HG02970 (cell line): Measurements from ENCODE around the gene RBM14.
"Not testable (repeated sequence)": the region's sequence is repeated elsewhere in the genome, so short reads cannot be mapped to it uniquely, and the experiment has no call there.

Source experiments
- ATAC-seq: cut with Tn5 transposase; IDR thresholded peaks from one replicate; pipeline ENCODE4 v1.9.1; 2021; ENCODE audit warnings: mild to moderate bottlenecking, moderate library complexity, moderate number of reproducible peaks; ENCODE audit not compliant: unreplicated experiment, low FRiP score

RBM14 gene

DNA sequence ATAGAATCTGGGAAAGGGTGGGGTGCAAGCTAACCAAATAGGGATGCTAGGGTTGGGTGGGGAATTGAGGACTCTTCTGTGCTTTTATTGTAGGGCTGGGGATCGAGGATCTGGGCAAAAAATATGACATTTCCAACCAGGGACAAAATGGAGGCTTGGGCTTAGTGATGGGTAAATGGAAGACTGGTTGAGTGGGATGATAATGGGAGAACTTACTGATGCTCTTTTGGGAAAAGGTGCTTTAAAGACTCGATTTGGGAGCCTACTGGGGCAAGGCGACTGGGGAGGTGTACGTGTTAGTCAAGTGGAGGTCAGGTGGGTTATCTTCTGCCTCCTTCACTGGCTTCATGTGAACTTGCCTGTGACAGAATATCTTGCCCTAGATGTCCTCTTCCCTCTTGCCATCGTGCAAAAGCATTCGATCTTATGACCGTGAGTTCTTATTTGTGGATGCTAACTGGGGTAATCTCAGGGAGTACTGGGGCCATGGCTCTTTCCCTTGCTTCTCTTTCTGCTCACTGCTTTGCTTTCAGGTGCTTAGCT is 11.7 kb downstream of the RBM14 start:
- no peak for ATAC-seq

DNA sequence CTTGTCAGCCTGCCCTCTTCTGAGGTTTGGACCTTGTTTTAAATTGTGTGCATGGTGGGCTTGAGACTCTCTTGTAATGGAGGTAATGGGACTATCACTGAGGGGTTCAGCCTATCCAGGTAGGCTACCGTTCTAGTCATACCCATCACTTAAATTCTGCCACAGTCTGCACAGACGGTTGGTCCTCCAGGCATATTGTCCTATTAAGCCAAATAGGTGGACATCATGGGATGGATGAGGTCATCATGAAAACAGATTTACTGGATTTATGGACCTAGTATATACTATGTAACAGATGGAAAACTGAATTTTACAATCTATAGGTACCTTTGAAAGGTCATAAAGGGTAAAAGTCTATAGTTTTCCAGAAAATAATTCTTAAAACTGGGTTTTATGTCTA is 12.9 kb downstream of the RBM14 start:
- no peak for ATAC-seq

DNA sequence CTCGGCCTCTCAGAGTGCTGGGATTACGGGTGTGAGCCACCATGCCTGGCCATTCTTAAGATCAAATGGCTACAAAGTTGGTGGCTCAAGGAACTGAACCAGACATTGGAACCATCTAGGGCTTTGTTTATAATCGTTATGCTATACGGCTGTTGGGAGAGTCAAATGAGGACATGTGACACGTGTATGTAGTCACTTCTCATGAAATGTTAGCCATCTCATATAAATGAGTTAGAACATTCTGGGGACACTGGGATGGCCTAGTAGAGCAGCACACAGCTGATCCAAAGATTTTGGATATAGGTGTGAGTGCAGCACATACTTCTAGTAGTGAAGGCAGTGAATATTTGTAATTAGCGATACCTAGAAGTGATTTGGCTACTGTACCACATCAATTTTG is 15.5 kb downstream of the RBM14 start:
- no peak for ATAC-seq

DNA sequence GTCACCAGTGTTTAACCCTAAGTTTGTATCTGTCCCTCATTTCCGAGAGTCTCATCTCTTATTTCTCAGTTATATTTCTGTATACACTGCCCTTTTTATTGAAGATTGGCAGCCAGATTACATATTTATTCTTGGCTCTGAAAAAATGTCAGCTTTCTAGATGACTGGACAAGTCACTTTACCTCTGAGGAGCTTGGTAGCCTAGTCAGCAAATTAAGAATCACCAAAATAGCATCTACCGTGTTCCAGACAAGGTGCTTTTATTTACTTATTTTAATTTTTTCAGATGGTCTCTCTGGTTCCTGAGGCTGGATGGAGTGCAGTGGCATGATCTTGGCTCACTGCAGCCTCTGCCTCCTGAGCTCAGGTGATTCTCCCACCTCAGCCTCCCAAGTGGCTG is 16.5 kb downstream of the RBM14 start:
- no peak for ATAC-seq

DNA sequence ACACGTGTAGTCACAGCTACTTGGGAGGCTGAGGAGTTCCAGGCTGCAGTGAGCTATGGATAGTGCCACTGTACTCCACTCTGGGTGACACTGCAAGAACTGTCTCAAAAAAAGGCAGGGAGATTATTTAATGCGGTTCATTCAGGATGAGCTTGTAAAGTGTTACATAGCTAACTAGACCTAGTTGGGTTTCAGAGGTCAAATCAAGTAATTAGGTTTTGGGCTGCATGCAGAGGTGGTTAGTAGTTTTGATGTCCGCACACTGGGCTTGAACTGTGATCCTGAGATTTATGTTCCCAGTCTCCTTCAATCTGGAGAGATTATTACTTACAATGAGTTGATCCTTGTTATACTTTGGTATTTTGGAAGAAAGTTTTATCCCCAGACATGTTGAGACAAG is 20.0 kb downstream of the RBM14 start:
- ATAC-seq: no peak

DNA sequence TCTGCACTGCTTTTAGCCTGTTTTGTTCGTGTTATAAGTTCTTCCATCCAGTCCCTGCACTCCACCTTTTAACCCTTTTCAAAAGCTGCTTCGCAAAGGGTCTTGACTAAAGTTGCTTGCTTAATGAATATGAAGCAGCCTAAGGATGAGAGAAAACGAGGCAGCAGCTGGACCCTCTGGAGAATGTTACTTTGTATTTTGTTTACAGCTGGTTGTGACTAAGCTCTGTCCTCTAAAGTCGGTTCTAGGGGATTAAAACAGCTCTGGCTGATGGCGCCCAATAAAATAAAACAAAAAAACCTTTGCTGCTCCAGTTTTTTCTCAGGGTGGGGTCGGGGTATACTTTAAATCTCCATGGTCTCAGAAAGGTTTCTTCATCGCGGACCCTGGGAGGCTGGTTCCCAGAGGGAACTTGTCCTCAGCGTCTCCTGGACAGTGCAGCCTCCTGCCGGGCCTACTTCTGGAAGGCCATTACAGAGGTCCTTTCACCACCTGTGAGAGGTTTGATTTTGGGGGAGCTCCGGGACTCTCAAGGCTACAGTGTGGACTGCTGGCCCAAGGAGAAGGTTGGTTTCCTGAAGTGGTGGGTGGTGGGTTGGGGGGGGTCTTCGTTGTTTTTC is 21.2 kb downstream of the RBM14 start:
- no peak for ATAC-seq

DNA sequence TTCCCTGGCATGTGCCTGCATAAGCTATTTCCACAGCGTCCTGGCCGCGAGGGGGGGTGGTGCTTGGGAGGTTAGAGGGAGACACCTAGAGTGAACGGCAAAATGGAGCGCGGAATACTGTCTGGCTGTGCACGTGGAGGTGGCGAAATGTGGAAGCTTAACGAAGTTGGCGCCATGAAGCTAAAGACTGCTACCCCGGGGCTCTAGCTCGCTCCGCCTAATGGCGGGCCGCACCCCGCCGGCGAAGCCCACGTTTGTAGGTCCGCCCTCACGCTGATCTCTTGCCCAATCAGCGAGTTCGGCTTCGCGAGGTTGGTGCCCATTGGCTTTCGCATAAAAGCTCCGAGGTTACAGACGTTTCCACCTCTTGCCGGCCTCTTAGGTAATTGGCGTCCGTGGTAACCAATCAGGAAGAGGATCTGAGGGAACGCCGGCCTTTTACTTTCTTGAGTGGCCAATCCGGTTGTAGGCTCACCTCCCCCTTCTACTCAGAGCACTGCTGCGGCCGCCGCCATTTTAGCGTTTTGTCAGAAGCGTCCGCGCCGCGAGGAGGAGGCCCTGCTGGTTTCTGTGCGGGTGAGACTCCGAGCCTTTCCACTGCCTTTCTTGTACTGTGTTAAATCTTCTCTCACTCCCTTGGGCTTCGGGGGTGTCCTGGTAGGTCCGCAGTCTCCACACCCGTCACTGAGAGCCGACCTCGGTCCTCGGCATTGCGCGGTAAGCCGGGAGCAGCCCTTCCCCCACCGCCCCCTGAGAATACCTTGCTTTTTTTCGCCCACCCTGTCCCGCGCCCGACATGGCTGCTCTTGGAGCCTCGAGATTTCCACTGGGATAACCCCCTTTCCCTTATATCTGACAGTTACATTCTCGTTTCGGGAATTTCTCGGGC is 22.0 kb downstream of the RBM14 start, which contains the start of gene RBM4:
TSS of gene RBM4 (plus strand) at position 527 of the 889 bp plus-strand sequence. CDS start 1,009 bp downstream, outside the sequence.
- peak; percentile 96 for ATAC-seq

DNA sequence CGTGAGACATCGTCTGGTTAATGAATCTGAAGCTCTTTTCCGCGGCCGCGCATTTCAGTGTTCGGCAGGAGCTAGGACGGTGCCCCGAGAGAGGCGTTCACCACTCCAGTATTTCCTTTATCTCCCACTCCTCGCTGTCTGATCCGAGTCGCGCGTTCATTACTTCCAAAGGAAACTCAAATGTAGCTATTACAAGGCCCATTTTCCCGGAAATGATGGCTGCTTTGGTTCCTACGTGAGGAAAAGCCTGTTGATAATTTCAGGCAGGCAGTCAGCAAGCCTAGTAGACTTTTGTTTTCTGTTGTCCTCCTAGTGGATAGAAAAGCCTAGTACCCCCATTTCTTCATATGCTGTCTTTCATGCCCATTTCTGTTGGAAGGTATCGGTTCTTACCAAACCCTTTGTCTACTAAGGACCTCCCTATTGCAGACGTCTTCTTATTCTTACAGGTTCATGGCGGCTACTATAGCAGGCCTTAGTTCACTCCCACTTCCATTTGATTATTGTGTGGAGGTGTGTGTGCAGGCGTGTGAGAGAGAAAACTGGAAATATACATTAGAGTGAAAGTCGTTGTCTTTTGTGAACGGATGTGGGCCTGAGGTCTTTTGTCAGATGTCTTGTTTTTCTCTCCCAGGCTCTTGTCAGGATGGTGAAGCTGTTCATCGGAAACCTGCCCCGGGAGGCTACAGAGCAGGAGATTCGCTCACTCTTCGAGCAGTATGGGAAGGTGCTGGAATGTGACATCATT is 22.8 kb downstream of the RBM14 start:
- no peak for ATAC-seq

DNA sequence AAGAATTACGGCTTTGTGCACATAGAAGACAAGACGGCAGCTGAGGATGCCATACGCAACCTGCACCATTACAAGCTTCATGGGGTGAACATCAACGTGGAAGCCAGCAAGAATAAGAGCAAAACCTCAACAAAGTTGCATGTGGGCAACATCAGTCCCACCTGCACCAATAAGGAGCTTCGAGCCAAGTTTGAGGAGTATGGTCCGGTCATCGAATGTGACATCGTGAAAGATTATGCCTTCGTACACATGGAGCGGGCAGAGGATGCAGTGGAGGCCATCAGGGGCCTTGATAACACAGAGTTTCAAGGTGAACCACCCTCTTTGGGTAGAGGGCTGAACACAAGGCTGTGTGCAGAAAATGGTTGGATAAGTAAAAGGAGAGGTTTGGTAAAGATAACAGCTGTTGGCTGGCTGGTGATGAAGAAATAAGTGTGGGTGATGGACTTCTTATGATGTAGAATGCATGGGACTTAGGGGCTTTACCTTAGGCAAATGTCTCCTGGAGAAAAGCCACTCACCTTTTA is 23.4 kb downstream of the RBM14 start:
- not testable (repeated sequence) for ATAC-seq

DNA sequence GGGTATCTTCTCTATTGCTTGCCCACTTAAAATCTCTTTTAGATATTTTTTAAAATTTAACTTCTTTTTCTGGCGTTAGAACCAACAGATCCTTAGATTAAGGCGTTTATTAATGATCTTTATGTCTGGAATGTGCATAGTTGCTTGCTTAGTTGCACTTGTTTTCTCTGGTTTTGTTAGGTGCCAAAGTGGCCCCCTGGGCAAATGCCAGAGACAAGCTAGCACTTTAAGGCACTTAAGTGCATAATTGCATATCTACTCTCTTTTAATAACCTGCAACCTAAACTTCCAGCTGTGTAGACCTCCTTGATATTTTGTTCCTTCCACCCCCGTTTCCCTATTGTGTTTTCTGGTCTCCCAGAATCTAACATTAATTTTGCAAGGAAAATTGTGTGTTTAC is 25.4 kb downstream of the RBM14 start:
- ATAC-seq: no peak

DNA sequence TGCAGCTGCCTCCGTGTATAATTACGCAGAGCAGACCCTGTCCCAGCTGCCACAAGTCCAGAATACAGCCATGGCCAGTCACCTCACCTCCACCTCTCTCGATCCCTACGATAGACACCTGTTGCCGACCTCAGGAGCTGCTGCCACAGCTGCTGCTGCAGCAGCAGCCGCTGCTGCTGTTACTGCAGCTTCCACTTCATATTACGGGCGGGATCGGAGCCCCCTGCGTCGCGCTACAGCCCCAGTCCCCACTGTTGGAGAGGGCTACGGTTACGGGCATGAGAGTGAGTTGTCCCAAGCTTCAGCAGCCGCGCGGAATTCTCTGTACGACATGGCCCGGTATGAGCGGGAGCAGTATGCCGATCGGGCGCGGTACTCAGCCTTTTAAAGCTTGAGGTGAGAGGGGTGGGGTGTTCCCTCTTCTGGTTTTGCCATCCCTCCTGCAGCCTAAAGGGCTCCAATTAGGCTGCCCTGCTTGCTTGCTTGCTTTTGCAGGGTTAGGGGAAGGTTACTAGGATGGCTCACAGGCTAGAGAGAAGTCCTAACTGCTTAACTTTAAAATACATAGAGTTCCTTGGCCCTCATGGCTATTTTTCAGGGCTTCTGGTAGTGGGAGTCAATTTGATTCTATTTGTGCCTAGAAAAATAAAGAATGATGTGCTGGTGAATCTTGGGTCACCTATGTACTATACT is 27.5 kb downstream of the RBM14 start:
- ATAC-seq: no peak

DNA sequence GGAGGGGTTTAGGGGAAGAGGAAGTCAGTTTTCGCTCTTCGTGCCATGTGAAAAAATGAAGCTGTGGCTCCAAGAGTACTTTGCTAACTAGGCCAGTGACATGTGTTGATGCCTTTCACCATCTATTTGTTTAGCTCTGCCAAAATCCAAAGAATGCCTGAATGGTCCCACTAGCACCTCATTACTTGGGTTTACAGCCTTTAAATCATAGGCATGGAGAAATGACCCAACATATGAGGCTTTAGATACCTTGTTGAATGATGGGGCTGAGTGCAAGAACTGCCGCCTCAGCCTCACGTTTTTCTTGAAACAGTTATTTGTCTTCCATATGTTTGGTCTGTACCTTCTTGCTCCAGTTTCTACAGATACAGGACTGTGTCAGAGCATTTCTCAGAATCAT is 30.4 kb downstream of the RBM14 start:
- ATAC-seq: no peak

DNA sequence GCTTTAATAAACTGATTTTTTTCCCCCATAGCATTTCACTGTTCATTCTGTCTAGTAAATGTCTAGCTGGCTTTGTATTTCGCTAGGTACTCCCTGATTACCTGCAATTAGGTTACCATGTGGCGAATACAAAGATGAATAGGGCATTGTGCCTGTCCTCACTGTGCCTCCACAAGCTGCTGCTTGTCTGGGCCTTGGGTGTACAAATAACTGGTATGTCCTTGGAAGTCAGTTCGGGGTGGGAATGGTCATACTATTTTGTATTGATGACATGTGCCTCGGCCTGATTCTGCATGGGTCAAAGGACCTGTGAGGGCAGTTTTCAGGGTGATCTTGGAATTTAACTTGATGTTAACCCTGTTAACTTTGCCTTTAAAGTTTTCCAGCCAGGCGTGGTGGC is 33.5 kb downstream of the RBM14 start:
- no peak for ATAC-seq

DNA sequence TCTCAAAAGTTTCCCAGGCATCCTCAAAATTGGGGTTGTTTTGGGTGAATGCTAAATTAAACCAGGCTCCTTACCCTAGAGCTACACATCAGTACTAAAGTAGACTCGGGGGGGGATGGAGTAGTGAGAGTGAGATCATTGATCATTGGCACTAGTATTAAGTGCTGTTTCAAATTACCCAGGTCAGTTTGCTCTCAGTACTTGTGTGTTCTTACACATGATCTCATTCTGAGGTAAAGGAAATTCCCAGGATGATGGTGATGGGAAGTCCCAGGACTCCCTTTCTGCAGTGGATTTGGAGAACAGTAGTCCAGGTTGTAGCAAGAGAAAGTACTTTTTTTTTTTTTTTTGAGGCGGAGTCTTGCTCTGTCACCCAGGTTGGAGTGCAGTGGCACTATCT is 34.6 kb downstream of the RBM14 start:
- no peak for ATAC-seq

DNA sequence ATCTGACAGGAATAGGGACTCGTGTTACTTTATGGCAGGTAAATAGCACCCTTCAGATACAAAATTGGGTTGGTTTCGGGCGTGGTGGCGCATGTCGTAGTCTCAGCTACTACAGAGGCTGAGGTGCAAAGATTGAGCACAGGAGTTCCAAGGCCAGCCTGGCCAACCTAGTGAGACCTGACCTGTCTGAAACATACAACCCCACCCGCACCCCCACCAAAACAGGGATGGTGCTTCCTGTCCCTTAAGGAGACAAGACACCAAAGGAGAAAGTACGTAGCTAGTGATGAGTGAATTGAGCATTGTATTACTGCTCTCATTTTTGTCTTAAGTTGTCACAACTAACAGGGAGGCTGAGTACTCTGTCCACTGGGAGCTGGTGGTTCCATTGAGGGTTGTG is 36.2 kb downstream of the RBM14 start:
- no peak for ATAC-seq

DNA sequence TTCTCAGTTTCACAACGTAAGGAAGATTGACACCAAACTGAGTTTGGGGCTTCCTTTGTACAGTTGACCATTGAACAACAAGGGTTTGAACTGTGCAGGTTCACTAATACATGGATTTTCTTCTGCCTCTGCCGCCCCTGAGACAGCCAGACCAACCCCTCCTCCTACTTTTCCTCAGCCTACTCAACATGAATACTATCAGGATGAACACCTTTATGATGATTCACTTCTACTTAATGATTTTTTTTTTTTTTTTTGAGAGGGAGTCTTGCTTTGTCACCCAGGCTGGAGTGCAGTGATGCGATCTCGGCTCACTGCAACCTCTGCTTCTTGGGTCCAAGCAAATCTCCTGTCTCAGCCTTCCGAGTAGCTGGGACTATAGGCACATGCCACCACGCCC is 36.7 kb downstream of the RBM14 start:
- no peak for ATAC-seq

DNA sequence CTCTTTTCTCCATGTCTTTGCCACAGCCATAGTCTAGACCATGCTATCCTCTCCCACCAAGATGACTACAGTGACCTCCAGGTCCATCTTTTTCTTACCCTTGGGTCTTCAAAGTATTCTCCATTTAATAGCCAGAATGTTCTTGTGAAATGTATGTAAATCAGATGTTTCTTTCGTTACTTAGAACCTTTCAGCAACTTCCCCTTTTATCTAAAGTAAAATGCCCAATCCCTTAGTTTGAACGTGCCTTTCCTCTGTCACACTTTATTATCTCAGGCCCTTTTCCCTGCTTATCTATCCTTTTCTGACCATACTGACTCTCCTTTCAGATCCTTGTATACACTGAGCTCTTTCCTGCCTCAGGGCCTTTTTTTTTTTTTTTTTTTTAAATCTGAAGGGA is 43.3 kb downstream of the RBM14 start:
- ATAC-seq: no peak

DNA sequence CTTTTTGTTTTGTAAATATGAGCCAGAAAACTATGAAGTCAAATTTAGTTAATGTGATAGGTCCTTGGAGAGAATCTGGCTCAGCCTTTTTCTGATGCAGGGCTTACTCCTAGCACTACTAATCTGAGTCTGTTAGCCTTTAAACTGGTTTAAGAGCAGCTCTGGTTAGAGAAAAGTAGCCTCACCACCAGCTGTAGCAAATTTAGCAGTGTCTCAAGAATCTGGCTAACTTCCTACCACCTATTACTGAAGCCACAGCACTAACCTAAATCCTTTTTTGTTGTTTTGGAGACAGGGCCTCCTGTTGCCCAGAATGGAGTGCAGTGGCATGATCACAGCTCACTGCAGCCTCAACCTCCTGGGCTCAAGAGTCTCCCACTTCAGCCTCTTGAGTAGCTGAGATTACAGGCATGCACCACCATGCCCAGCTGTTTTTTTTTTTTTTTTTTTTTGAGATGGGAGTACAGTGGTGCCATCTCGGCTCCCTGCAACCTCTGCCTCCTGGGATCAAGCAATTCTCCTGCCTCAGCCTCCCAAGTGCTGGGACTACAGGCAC is 47.4 kb downstream of the RBM14 start:
- no peak for ATAC-seq

DNA sequence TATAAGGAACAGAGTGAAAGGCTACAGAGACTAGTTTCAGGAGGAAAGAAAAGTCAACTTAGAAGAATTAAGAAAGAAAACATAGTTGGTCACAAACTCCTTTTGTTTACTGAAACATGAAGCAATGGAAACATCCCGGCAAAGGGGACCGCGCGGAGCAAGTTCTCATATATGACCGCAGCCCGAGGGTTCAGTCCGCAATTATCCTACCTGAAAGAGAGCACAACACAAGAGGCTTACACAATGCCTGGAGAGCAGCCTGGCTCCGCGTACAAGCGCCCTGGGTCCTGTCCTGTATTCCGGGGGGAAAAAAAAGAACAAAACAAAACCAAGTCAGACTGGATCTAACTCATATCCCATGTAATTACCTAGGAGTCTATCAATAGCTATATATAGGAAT is 48.9 kb downstream of the RBM14 start:
- ATAC-seq: no peak

DNA sequence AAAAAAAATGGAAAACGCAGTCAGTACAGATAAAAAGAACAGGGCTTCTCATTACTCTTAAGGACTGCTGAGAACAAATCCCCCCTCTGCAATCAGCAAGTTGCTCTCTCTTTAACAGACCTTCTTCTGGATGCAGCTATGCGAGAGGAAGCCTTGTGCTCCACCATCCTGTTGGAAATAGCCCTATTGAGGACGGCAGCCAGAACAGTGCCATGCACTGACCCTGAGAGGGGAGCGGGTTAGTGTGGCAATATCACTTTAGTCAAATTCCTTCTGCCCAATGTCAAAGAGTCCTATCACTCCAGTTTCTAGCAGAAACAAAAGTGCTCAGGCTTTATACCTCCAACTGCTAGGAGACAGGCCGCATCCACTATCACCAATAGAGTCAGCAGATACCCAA is 54.4 kb downstream of the RBM14 start:
- ATAC-seq: no peak
